HepG2 (cell line): ENCODE results near the gene CNTROB. TPM values are rescaled to one million over a fixed set of nuclear protein-coding genes. Genes with fewer than 3 reads are reported as not detected.

Experiments
- ATAC-seq: fragments of 200-7000 bp; cut with Tn5 transposase; 3 replicates; pipeline ENCODE4 v1.9.1; 2020; ENCODE audit warnings: mild to moderate bottlenecking, moderate library complexity
- BruUV-seq: library from RNA; stranded (reverse); fragments of 400-500 nt; replicated peaks from 2 replicates; lab custom pipeline; 2021; lab: Mats Ljungman, UMichigan
- CTCF ChIA-PET: fragments of 300-600 bp; formaldehyde crosslinking; extraction: SDS; loops from one replicate; lab custom pipeline; 2021; ENCODE audit warnings: low total read pairs, inconsistent platforms, low intra/inter-chr PET ratio; lab: Yijun Ruan, JAX
- POLR2A ChIA-PET: fragments of 350-600 bp; sonication (Branson Sonifier 250); formaldehyde crosslinking; loops from one replicate; lab custom pipeline; 2020; ENCODE audit warnings: antibody characterized with exemption, inconsistent platforms; lab: Yijun Ruan, JAX
- DNase-seq: peaks from one replicate; pipeline ENCODE4 v3.0.0-alpha.2; 2015; ENCODE audit warnings: low spot score
- FAIRE-seq: peaks from 3 replicates; lab custom pipeline; 2011; peaks lifted over from hg19 to GRCh38; lab: Jason Lieb, UNC
- H2AFZ ChIP-seq: one replicate; pipeline ENCODE4 v1.6.1; 2011; ENCODE audit warnings: low read length, inconsistent platforms
- H3K27ac ChIP-seq: fragments of 300-600 bp; 3 replicates; pipeline ENCODE4 v1.8.0; 2011; ENCODE audit warnings: mixed run types, mild to moderate bottlenecking, mixed read lengths, low read length, inconsistent platforms; ENCODE audit not compliant: insufficient read depth; ENCODE audit errors: extremely low read length
- H3K27me3 ChIP-seq, 2 experiments: fragments of 200-600 bp in 1 of 2; 2 replicates in 1 of 2; 3 replicates in 1 of 2; pipeline versions ENCODE4 v1.6.0 to v1.8.0; 2011; ENCODE audit warnings: low read length in 2 of 2, mild to moderate bottlenecking in 2 of 2, moderate library complexity in 2 of 2, inconsistent platforms in 1 of 2; ENCODE audit not compliant: insufficient read depth in 2 of 2, control insufficient read depth in 1 of 2
- H3K36me3 ChIP-seq, 2 experiments: fragments of 200-600 bp in 1 of 2; replicated peaks in 1 of 2; 2 replicates in 1 of 2; 3 replicates in 1 of 2; pipeline versions ENCODE4 v1.5.1 to v1.8.0; 2011; ENCODE audit warnings: low read length in 2 of 2, inconsistent platforms in 1 of 2; ENCODE audit not compliant: insufficient read depth in 2 of 2, control insufficient read depth in 1 of 2
- H3K4me1 ChIP-seq: 2 replicates; pipeline ENCODE4 v1.5.1; 2012; ENCODE audit warnings: low read length, inconsistent platforms; ENCODE audit not compliant: insufficient read depth
- H3K4me2 ChIP-seq: 2 replicates; pipeline ENCODE4 v1.6.0; 2011; ENCODE audit warnings: low read depth, low read length, inconsistent platforms
- H3K4me3 ChIP-seq, 3 experiments: fragments of 200-600 bp in 1 of 3; sonication (generic), shearing (Covaris generic) in 1 of 3; replicated peaks in 1 of 3; 2 replicates each; pipeline ENCODE4 v1.5.1; 2011 to 2016; ENCODE audit warnings: low read length in 3 of 3, inconsistent platforms in 2 of 3, low read depth in 2 of 3, mild to moderate bottlenecking in 2 of 3, control low read depth in 1 of 3, mixed read lengths in 1 of 3; ENCODE audit not compliant: insufficient read depth in 1 of 3
- H3K79me2 ChIP-seq: one replicate; pipeline ENCODE4 v1.6.1; 2011; ENCODE audit warnings: low read length, inconsistent platforms; ENCODE audit not compliant: insufficient read depth
- H3K9ac ChIP-seq: 2 replicates; pipeline ENCODE4 v1.6.0; 2011; ENCODE audit warnings: mild to moderate bottlenecking, low read depth, low read length, inconsistent platforms; ENCODE audit not compliant: insufficient read depth
- H3K9me3 ChIP-seq: 2 replicates; pipeline ENCODE4 v1.5.1; 2012; ENCODE audit warnings: mild to moderate bottlenecking, low read length
- H4K20me1 ChIP-seq: 2 replicates; pipeline ENCODE4 v1.6.0; 2011; ENCODE audit warnings: inconsistent platforms, mild to moderate bottlenecking, low read length, moderate library complexity; ENCODE audit not compliant: insufficient read depth
- BORCS8-MEF2B ChIP-seq: sonication (generic); formaldehyde crosslinking; IDR thresholded peaks from 2 replicates; pipeline ENCODE4 v1.8.0; 2022; ENCODE audit warnings: mild to moderate bottlenecking, missing genetic modification reagents
- CTCF ChIP-seq: sonication (generic); formaldehyde crosslinking; IDR thresholded peaks from 2 replicates; pipeline ENCODE4 v1.5.0; 2020; ENCODE audit warnings: mild to moderate bottlenecking, missing genetic modification reagents, moderate library complexity
- FOXA1 ChIP-seq, 2 experiments: fragments of 450-650 bp in 1 of 2; sonication (generic) in 1 of 2; formaldehyde crosslinking in 1 of 2; IDR thresholded peaks; 2 replicates each; pipeline versions ENCODE4 v1.4.0 to v1.6.1; 2016 to 2020; ENCODE audit warnings: missing genetic modification reagents in 1 of 2
- MAF1 ChIP-seq: sonication (generic); formaldehyde crosslinking; IDR thresholded peaks from 2 replicates; pipeline ENCODE4 v1.5.0; 2020; ENCODE audit warnings: missing genetic modification reagents, borderline replicate concordance
- NONO ChIP-seq, 2 experiments: fragments of 450-650 bp in 1 of 2; sonication (generic) in 1 of 2; formaldehyde crosslinking in 1 of 2; IDR thresholded peaks in 1 of 2; conservative IDR thresholded peaks in 1 of 2; 2 replicates each; pipeline versions ENCODE4 v1.6.1 to v1.8.0; 2017 to 2022; ENCODE audit warnings: mild to moderate bottlenecking in 1 of 2, missing genetic modification reagents in 1 of 2, moderate library complexity in 1 of 2
- REST ChIP-seq, 2 experiments: IDR thresholded peaks; 2 replicates each; pipeline ENCODE4 v1.6.1; 2011 to 2012; ENCODE audit warnings: low read length in 2 of 2, borderline replicate concordance in 1 of 2, low read depth in 1 of 2, mild to moderate bottlenecking in 1 of 2, moderate library complexity in 1 of 2
- SMARCE1 ChIP-seq: fragments of 450-650 bp; IDR thresholded peaks from 2 replicates; pipeline ENCODE4 v1.6.1; 2017; ENCODE audit warnings: borderline replicate concordance
- TAF1 ChIP-seq: sonication (generic); formaldehyde crosslinking; IDR thresholded peaks from 2 replicates; pipeline ENCODE4 v1.4.0; 2020; ENCODE audit warnings: missing genetic modification reagents
- WIZ ChIP-seq: sonication (generic); formaldehyde crosslinking; IDR thresholded peaks from 2 replicates; pipeline ENCODE4 v1.5.1; 2020; ENCODE audit warnings: mild to moderate bottlenecking, missing genetic modification reagents
- XRCC5 ChIP-seq: fragments of 200-400 bp; formaldehyde crosslinking; optimal IDR thresholded peaks from 2 replicates; pipeline ENCODE3; 2017; ENCODE audit warnings: mild to moderate bottlenecking, low read length
- ZKSCAN5 ChIP-seq: sonication (generic); formaldehyde crosslinking; IDR thresholded peaks from 2 replicates; pipeline ENCODE4 v1.5.1; 2020; ENCODE audit warnings: mild to moderate bottlenecking, missing genetic modification reagents
- ZNF605 ChIP-seq: sonication (generic); formaldehyde crosslinking; IDR thresholded peaks from 2 replicates; pipeline ENCODE4 v1.8.0; 2022; ENCODE audit warnings: mild to moderate bottlenecking, missing genetic modification reagents
- in situ Hi-C: cut with HindIII; loops from 2 replicates; pipeline ENCODE4 v1.10.0; 2017; ENCODE audit warnings: low pct_unique_long_range_greater_than_20kb; ENCODE audit not compliant: extremely low pct_ligation_motif_present
- intact Hi-C: fragments of 100-400 bp; cut with micrococcal nuclease; formaldehyde crosslinking; loops from one replicate; pipeline ENCODE4 v1.10.0; 2022; ENCODE audit not compliant: unreplicated experiment
- polyA plus RNA-seq, 8 experiments: library from polyadenylated mRNA; depleted of rRNA in 3 of 8; stranded (reverse) in 7 of 8; unstranded in 1 of 8; fragments of >200 nt; fragmentation: Illumina TruSeq in 4 of 8; extraction: Trizol in 4 of 8; gene quantifications; 2 replicates each; pipeline versions ENCODE4 v1.2.1 to v1.2.3, GENCODE V29; 2011 to 2016; ENCODE audit warnings: low read depth in 4 of 8, missing spikeins in 1 of 8, mixed read lengths in 1 of 8; ENCODE audit not compliant: insufficient read depth in 1 of 8
- total RNA-seq, 5 experiments: library from RNA; depleted of rRNA; stranded (reverse); fragments of >200 nt; fragmentation: Illumina TruSeq; extraction: Trizol; gene quantifications; 2 replicates each; pipeline ENCODE4 v1.2.3, GENCODE V29; 2016; ENCODE audit warnings: low read depth in 1 of 5
- TF ChIP-seq, protein P1 (sequence below): sonication (generic); IDR thresholded peaks from 2 replicates; pipeline ENCODE4 v1.6.1; 2016; ENCODE audit warnings: low read depth, borderline replicate concordance
- TF ChIP-seq, protein P2 (sequence below): sonication (generic); formaldehyde crosslinking; IDR thresholded peaks from 2 replicates; pipeline ENCODE4 v1.9.0; 2021; ENCODE audit warnings: missing genetic modification reagents, borderline replicate concordance

The CNTROB gene
- total and polyA plus RNA-seq, 2 of the 13 experiments (the other 11 are each of a cell fraction or from before 2014, with no cell fraction given): 21.2 to 24.1 TPM

GRCh38 chr17:7932949-7933348, 943 bp downstream of the CNTROB start (continued):
- 0 out of 2 replicates have a peak, but pooled peaks have one; percentile 13 for TF ChIP-seq CTCF (CRISPR knock-in tag)
- no peak for TF ChIP-seq FOXA1 (IDR thresholded peaks at IDR 0.05)
- TF ChIP-seq FOXA1 (CRISPR knock-in tag; IDR thresholded peaks at IDR 0.05): peak; percentile 81
- 0 out of 2 replicates have a peak, but pooled peaks have one; percentile 9 for TF ChIP-seq TAF1
- no peak for TF ChIP-seq NONO (IDR thresholded peaks at IDR 0.05)
- no peak for TF ChIP-seq NONO (CRISPR knock-in tag; conservative IDR thresholded peaks at IDR 0.05)
- TF ChIP-seq XRCC5: peak; percentile 62
- TF ChIP-seq, protein P1, sequence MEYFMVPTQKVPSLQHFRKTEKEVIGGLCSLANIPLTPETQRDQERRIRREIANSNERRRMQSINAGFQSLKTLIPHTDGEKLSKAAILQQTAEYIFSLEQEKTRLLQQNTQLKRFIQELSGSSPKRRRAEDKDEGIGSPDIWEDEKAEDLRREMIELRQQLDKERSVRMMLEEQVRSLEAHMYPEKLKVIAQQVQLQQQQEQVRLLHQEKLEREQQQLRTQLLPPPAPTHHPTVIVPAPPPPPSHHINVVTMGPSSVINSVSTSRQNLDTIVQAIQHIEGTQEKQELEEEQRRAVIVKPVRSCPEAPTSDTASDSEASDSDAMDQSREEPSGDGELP: peak; percentile 98
- no peak for TF ChIP-seq WIZ (CRISPR knock-in tag)
- no peak for TF ChIP-seq SMARCE1
- TF ChIP-seq BORCS8-MEF2B: no peak
- no peak for TF ChIP-seq MAF1 (CRISPR knock-in tag)

DNA sequence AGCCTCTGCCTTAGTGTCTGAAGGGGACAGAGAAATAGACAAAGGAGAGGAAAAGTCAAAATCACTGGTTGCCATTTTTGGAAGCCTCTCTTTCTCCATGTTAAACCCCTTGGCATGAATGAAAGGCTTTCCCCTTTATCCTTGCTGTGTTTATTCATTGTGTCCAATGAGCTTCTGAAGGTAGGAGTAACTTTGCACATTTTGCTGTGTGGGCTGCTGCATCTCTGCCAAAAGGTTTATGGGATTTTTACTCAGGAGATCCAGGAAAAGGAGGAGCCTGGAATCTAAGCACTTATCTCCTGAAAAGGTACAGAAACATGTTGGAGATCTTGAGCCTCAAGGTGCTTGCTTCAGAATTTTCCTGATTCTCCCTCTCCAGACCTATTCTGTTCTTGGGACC, 3.9 kb downstream of the CNTROB start:
- Histone ChIP-seq H3K36me3 (peaks cover 8 to 41% of the 10 kb centered on the region in 2 experiments), H3K27ac (no peak overlapping the region), H3K79me2 (peaks cover 14% of the 10 kb centered on the region), H4K20me1 (no peaks in the 10 kb centered on the region), H2AFZ (no peak overlapping the region), H3K4me1 (peaks cover 22% of the 10 kb centered on the region), H3K4me2 (no peak overlapping the region), H3K9ac (no peak overlapping the region), H3K4me3 (no peak overlapping the region), H3K9me3 (no peaks in the 10 kb centered on the region), H3K27me3 (no peaks in the 10 kb centered on the region; a peak in 1 of 5 replicates)
- ChIA-PET CTCF (no interaction called here), POLR2A (no interaction called here)
- ATAC-seq (no peak), DNase-seq (no peak), FAIRE-seq (no peak)
- no TSS peak for BruUV-seq
- in situ Hi-C loops (no loop called here), intact Hi-C loops (no loop called here)
- TF ChIP-seq ZKSCAN5 (CRISPR knock-in tag) (no peak), REST (IDR thresholded peaks at IDR 0.05; ENCODE audit: borderline replicate concordance in 1 of 2, low read depth in 1 of 2, low read length in 2 of 2) (no peak), ZNF605 (CRISPR knock-in tag) (no peak)
- TF ChIP-seq, protein P2, sequence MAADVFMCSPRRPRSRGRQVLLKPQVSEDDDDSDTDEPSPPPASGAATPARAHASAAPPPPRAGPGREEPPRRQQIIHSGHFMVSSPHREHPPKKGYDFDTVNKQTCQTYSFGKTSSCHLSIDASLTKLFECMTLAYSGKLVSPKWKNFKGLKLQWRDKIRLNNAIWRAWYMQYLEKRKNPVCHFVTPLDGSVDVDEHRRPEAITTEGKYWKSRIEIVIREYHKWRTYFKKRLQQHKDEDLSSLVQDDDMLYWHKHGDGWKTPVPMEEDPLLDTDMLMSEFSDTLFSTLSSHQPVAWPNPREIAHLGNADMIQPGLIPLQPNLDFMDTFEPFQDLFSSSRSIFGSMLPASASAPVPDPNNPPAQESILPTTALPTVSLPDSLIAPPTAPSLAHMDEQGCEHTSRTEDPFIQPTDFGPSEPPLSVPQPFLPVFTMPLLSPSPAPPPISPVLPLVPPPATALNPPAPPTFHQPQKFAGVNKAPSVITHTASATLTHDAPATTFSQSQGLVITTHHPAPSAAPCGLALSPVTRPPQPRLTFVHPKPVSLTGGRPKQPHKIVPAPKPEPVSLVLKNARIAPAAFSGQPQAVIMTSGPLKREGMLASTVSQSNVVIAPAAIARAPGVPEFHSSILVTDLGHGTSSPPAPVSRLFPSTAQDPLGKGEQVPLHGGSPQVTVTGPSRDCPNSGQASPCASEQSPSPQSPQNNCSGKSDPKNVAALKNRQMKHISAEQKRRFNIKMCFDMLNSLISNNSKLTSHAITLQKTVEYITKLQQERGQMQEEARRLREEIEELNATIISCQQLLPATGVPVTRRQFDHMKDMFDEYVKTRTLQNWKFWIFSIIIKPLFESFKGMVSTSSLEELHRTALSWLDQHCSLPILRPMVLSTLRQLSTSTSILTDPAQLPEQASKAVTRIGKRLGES (CRISPR knock-in tag): no peak
